Activated CD4-positive, CD25-positive, alpha-beta regulatory T cell treated with anti-CD3 and anti-CD28 coated beads, Interleukin-2, amount 50 U/mL, for 24 hours (primary cell): ENCODE measurements around the gene SLC16A1.
A peak's percentile ranks its signal among the peaks of the same experiment; 100 is the strongest.
"Not testable (repeated sequence)": the region's sequence is repeated elsewhere in the genome, so short reads cannot be mapped to it uniquely, and the experiment has no call there.

Experiments
- ATAC-seq, 2 donors: fragments of 150-1000 bp; cut with Tn5 transposase; one replicate each; pipeline ENCODE4 v1.10.0; 2021; ENCODE audit warnings: mild to moderate bottlenecking in 1 of 2, moderate library complexity in 1 of 2

SLC16A1 gene

DNA sequence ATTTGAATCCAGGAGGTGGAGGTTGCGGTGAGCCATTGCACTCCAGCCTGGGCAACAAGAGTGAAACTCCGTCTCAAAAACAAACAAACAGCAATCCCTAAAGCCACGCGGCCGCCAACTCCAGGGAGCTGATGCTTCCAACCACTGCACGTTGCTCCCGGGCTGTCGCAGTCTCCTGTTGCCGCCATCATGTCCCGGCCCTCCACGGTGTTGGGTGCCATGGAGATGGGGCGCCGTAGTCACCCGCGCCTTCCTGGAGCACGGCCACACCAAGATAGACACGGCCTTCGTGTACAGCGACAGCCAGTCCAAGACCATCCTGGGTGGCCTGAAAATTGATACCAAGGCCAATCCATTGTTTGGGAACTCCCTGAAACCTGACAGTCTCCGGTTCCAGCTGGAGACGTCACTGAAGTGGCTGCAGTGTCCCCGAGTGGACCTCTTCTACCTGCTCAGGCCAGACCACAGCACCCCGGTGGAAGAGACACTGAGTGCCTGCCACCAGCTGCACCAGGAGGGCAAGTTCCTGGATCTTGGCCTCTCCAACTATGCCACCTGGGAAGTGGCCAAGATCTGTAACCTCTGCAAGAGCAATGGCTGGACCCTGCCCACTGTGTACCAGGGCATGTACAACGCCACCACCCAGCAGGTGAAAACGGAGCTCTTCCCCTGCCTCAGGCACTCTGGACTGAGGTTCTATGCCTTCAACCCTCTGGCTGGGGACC, 32.6 kb downstream of the SLC16A1 start:
- no peak for ATAC-seq

DNA sequence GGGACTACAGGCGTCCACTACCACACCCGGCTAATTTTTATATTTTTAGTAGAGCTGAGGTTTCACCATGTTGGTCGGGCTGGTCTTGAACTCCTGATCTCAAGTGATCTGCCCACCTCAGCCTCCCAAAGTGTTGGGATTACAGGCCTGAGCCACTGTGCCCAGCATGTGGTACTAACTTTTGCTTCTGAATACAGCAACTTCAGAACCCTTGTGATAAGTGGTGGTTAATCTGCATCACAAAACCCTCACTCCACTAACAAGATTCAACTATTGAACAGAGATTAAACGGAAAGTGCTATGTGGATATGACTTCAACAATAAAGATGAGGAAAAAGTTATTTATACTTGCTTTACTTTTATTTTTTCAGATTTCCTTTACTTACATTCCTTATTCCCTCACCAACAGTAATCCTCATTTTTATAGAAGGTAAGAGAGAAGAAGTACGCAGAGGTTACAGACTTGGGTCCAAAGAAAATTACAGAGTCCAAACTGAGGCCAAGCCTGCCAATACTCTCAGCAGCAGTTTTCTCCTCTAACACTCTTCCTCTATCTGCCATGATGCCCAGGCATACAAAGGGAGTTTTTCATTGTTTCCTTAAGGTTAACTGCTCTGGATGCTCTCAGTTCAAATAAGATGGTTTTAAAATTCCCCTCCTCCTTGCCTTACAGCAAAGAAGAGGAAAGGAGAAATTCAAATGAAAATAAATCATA, 44.3 kb downstream of the SLC16A1 start:
- no peak for ATAC-seq

DNA sequence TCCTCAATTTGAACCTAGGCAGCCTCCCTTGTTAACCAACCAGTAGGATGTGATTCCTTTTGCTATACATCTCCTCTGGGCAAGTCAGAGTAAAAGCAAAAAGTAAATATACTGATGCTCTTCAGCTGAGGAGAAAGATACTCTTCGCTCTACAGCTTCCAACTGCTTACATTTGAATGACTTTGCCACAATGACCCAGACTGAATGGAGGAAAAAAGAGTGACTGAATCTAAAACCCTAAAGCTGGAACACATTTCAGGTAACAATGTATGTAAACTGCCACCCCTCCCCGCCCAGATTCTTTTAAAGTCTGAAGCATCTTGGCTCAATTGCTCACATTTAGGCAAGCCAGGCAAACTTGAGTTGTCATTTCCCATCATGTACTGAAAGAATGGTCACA, 46.1 kb downstream of the SLC16A1 start:
- no peak for ATAC-seq

DNA sequence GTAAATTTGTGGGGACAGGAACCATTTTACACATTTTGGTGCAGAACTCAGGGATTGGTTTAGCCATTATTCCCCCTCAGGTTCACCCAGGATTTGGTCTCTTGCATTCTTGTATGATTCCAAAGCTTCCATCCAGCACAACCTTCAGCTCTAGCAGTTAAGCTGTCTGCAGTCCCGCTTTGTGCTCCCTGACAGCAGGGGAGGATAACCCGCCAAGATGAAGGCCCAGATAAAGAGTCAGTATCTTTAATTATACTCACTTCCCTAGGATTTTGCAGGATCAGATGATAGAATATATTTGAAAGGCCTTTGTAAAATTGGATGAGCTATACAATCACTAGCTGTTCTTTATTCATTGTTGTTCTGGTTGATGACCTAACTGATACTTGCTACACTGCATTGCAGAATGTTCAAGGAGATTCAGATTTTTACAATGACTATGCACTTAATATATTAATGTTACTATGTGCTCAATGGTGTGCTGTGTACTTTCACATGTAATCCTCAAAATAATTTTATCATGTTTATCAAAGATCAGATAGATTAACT, 49.8 kb downstream of the SLC16A1 start:
- no peak for ATAC-seq

DNA sequence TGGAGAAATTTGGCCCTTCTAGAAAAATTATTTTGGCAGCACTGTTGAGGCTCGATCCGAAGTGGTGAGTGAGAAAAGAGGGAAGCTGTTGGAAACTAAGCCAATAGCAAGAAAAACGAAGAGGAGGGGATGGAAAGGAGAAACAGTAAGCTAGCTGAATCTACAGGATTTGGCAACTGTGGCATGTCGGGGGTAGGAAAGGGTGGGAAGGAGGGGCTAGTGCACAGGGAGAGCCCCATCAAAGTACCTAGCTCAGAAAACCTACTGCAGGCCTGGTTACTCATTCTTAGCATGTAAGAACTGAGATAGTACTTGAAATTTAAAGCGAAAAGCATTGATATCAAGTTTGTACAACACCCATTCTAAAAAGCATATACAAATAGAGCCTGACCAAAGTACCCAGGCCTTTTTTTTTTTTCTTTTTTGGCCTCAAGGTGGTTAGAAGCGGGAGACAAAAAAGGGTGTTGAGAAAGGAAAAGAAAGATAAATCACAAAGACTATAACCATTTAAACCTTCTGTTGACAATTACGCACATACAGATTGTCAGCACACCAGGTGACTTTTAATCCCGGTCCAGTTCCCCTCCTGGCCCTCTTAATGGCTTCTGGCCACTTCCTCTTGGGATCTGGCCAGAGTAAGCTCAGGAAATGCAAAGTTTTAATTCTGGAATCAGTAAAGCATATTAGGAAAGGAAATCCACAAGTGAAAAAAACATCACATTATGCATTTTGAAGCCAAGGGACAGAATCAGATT, 50.4 kb downstream of the SLC16A1 start:
- ATAC-seq, result no peak

DNA sequence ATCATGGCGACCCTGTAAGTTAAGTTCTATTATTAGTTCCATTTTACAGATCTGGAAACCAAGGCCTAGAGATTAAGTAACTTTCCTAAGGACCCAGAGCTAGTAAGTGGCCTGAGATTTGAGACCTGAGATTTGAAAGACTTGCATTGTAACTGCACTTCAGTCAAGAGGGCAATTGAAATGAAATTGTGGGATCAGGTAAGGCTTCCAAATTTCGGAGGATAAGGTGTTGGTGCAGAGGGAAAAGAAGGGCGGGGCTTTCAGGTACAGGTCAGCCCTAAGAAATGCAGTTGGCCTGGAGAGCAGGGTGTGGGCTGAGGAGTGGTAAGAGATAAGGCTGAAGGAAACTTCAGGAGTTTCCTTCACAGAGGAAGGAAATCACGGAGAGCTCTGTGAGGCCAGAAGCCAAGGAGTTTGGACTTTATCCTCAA, 51.1 kb downstream of the SLC16A1 start:
- no peak for ATAC-seq

DNA sequence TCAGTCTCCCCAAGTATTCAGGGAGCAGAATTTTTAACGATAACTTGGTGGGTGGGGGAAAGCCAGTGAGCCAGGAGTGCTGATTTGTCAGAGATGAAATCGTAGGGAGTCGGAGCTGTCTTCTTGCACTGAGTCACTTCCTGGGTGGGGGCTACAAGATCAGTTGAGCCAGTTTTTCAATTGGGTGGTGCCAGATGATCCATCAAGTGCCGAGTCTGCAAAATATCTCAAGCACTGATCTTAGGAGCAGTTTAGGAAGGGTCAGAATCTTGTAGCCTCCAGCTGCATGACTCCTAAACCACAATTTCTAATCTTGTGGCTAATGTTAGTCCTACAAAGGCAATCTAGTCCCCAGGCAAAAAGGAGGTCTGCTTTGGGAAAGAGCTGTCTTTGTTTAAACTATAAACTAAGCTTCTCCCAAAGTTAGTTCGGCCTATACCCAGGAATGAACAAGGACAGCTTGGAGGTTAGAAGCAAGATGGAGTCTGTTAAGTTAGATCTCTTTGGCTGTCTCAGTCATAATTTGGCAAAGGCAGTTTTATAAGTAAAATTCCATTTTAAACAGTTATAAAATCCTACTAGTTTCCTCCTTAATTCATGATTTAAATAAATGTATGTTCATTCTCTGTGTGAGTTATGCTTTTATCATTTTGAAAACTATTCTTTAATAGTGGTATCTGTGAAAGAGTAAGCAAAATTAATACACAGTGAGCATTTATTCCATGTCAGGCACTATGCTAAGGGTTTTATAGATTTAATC, 51.7 kb downstream of the SLC16A1 start:
- peak; percentile 97 to 98 for ATAC-seq

DNA sequence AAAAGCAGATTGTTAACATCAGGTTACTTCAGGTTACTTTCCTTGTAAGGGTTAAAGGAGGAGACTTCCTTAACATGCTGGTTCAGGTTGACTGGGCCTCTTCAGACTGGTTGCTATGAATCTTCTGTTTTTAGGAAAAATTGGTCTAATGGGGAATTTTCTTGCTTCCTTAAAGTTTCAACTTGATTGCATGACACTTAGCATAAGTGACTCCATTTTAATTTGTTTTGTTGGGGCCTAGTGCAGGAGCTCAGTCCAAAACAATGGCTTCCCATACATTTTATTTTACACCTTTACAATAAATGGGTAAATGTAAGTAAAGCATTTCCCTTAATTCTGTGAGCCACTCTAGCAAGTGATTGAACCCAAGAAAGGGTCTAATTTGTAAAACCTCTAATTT, 53.8 kb downstream of the SLC16A1 start:
- ATAC-seq, result no peak

DNA sequence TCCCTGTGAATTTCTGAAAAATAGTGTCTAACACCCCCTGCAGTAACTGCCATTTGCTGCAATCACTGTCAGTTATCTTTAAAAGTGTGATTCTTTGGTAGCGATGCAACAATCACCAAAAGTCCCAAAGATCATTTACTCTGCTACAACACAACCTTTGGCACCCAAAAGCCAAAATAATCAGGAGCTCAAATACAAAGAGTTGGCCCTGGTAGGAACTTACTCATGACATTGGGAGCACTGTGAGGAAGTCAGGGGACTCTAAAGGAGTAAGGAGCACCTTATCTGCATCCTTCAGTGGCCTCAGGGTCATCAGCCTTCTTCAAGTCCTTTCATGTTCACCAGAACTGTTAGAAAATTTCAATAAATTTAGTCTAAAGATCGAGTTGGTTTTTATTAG, 54.6 kb downstream of the SLC16A1 start:
- no peak for ATAC-seq

DNA sequence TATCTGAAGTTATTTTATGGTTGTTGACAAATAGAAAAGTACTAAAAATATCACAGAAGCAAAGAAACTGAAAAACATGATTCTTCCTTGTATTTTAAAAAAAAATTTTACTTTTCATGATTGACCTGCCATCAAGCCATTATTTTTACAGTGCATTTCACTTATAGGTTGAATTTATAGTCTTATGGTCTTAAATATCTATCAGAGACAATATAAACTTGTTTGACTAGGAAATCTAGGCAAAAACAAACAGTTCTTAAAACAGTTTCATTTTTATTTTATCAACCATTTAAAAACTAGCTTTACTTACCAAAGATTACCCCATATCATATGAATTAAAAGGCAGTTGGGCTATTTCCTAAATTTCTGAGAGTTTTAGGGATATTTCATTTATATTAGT, 59.2 kb downstream of the SLC16A1 start:
- no peak for ATAC-seq

DNA sequence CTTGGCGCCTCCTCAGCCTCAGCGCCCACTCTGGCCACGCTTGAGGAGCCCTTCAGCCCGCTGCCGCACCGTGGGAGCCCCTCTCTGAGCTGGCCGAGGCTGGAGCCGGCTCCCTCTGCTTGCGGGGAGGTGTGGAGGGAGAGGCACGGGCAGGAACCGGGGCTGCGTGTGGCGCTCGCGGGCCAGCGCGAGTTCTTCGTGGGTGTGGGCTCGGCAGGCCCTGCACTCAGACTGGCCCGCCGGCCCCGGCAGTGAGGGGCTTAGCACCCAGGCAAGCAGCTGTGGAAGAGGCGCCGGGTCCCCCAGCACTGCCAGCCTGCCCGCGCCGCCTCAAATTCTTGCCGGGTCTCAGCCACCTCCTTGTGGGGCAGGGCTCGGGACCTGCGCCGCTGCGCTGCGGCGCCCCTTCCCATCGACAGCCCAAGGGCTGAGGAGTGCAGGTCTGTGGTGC, 61.4 kb downstream of the SLC16A1 start:
- no peak for ATAC-seq

DNA sequence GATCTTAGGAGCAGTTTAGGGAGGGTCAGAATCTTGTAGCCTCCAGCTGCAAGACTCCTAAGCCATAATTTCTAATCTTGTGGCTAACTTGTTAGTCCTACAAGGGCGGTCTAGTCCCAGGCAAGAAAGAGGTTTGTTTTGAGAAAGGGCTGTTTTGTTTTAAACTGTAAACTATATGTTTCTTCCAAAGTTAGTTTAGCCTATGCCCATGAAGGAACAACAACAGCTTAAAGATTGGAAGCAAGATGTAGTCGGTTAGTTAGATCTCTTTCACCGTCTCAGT, 62.0 kb downstream of the SLC16A1 start:
- no peak for ATAC-seq

DNA sequence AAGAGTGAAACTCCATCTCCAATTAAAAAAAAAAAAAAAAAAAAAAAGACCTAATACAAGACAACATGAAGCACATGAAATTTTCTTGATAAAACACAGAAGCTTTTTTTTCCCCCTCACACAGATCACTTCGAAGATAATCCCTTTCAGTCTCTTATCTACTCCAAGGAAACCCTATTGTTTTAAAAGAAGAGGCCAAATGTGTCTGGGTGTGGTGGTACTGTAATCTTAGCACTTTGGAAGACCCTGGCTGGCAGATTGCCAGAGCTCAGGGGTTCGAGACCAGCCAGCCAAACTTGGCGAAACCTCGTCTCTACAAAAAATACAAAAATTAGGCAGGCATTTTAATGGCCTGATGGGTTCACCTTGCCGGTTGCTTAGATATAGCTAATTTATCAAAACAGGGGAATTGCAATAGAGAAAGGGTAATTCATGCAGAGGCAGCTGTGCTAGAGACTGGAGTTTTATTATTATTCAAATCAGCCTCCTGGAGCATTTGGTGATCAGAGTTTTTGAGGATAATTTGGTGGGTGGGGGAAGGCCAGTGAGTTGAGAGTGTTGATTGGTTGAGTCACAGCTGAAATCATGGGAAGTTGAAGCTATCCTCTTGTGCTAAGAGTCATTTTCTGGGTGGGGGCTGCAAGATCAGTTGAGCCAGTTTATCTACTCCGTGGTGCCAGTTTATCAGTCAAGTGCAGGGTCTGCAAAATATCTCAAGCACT, 62.5 kb downstream of the SLC16A1 start:
- no peak for ATAC-seq

DNA sequence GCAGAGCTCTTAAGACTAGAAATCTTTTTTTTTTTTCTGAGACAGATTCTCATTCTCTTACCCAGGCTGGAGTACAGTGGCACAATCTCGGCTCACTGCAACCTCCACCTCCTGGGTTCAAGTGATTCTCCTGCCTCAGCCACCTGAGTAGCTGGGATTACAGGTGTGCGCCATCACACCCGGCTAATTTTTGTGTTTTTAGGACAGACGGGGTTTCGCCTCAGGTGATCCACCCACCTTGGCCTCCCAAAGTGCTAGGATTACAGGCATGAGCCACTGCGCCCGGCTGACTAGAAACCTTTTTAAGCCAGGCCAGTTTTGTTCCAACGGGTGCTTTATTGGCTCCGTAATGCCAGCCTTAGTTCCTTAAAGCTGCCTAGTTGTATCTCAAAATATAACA, 66.1 kb downstream of the SLC16A1 start:
- ATAC-seq, result not testable (repeated sequence)

DNA sequence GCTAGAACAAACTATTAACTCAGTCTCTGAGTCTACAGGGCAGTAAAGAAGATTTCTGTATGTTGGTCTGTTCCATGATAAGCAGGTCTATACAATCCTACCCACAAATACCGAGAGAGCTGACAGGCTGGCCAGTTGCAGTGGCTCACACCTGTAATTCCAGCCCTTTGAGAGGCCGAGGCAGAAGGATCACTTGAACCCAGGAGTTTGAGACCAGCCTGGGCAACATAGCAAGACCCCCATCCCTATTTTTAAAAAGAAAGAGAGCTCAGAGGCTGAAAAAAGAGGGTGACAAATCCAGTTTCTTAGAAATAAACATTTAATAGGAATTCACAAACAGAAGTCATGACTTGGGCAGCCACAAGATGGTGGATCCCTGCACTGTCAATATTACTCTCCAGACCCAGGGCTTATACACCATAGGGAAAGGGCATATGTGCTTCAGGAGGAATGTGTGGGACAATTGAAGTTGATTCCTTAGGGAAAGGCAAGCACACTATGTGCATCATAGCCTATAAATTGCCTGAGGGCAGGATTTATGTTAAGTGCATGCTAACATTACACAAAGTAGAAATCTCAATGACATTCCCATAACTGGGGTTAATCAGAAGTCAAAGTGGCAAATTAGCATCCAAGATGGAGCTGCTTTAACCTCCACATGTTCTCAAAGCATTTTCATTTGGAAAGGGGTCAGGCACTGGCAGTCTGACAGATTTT, 66.8 kb downstream of the SLC16A1 start:
- no peak for ATAC-seq

DNA sequence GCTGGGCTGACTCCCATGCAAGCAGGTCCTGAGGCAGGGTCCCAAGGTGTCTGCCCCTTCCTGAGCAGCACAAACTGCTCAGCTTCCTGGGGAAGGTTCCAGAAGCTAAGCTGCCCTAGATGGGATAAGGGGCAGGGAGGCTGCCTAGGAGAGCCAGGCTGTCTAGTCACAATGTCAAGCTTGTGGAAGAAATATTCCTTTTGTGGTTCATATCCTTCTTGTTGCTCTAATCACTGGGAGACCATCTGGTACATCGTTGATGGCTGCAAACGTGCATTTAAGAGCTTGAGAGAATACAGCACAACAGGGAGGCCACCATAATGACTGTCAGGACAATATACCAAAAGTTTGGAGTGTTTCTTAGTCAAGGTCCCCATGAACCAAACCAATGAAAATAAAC, 67.4 kb downstream of the SLC16A1 start:
- no peak for ATAC-seq

DNA sequence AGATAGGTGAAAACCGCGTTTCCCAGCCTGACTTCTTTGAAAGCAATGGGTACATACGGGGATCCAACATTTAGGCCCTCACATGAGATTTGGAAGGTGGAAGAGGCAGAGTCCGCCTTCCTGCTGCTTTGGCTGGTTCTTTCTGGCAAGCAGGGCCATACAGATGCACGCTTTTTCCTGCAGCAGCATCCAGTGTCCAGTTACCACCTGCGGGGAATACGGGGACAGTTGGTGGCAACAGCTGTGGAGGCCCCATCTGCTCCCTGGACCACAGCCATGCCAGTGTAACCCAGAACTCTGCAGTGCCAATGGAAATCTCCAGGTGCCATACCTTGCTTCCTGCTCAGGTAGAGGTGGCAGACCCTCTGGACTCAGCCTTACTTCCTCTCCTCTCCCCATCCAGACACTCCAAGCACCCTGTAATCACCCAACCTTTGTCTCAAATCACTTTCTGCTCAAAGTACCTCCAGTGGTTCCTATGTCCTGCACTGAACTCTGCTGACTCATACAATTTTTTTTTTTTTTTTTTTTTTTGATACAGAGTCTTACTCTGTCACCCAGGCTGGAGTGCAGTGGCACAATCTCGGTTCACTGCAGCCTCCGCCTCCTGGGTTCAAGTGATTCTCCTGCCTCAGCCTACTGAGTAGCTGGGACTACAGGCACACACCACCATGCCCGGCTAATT, 68.3 kb downstream of the SLC16A1 start:
- no peak for ATAC-seq

DNA sequence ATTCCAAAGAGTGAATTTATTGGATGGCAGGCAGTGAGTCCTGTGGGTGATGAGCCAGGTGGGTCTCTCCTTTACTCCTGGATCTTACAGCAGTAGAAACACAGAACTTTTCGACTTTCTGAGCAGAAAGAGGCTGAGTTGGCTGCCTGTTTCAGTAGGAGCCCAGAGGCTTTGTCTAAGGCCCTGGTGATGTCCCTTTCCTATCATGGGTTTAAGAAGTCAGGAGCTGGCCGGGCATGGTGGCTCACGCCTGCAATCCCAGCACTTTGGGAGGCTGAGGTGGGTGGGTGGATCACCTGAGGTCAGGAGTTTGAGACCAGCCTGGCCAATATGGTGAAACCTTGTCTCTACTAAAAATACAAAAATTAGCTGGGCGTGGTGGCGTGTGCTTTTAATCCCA, 71.0 kb downstream of the SLC16A1 start:
- not testable (repeated sequence) for ATAC-seq

DNA sequence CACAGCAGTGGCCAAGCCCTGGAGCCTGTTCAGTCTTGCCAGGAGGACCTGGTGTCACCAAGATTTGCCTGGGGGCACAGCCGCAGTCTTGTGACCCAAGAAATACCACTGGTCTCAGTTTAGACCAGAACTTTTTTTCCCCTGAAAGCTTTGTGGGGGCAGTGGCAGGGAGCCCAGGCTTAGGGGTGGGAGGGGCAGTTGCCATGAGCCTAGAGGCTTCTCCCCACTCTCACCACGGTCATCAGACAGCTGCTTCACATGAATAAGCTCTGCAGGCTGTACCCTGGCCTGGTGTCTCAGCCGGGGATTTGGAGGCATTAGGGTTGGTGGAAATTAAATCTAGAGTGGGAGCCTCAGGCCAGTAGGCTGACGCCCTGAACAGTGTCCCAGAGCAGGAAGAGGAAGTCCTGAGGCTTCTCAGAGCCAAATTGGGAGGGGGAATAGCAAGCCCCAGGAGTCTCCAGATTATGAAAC, 73.7 kb downstream of the SLC16A1 start:
- ATAC-seq, result no peak

DNA sequence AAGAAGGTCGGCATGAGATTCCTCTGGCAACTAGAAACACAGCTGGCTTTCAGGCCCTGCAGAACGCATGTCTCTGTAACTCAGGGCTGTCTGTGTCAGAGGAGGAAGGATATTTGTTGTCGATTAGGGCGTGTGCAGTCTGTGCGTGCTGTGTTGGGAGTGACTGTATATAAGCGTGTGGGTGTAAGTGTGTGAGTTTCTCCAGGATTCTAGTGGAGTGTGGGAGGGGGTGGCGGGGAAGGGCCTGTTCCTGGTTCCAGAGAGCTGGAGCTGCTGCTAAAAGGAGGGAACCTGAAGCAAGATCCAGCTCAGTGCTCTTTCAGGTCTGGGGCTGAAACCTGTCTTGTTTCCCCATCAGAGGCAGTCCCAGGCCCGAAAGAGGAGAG, 74.3 kb downstream of the SLC16A1 start:
- no peak for ATAC-seq

DNA sequence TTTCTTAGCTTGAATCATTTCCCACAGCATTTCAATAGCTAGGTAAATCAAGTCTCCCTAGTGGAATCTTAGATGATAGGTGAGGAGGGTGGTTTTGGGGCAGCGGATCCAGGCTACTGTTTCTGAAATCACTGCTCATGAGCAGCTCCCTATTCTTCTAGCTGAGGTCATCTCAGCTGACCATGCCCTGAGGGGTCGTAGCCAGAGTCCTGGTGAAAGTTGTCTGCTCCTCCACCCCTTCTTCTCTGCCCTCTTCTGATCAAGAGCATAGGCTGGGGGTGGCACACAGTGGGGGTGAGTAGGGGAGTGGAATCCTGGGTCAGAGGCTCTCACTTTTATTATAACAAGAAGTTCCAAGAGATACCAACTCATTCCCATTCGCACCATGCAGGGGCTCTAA, 76.2 kb downstream of the SLC16A1 start:
- ATAC-seq, result no peak
